Glomerular endothelial cell (primary cell): Measurements from ENCODE around the gene ASPSCR1. TPM values are rescaled to one million over a fixed set of nuclear protein-coding genes. Genes with fewer than 3 reads are reported as not detected.
"Not testable (repeated sequence)": the region's sequence is repeated elsewhere in the genome, so short reads cannot be mapped to it uniquely, and the experiment has no call there.

Source experiments
- DNase-seq: peaks from one replicate; pipeline ENCODE4 v3.0.0-alpha.2; 2011; ENCODE audit warnings: low read depth, low spot score; ENCODE audit errors: extremely low read depth
- total RNA-seq: library from RNA; depleted of rRNA; stranded (reverse); fragments of >200 nt; gene quantifications from 2 replicates; pipeline ENCODE4 v1.2.3, GENCODE V29; 2015

Gene ASPSCR1
- total RNA-seq, 1 donor from 2014 or later = 25.1 TPM

- no peak for DNase-seq
Observed at GRCh38 chr17:81978524-81979298, 1.3 kb downstream of the ASPSCR1 start.

- DNase-seq = no peak
Observed at GRCh38 chr17:81980122-81980521, 2.7 kb downstream of the ASPSCR1 start.

GRCh38 chr17:81980707-81981343 lies 3.4 kb downstream of the ASPSCR1 start:
- DNase-seq = no peak

- DNase-seq = not testable (repeated sequence)
Observed at GRCh38 chr17:81981511-81981910, 4.1 kb downstream of the ASPSCR1 start.

- DNase-seq = no peak
Observed at GRCh38 chr17:81983011-81983638, 5.7 kb downstream of the ASPSCR1 start.

GRCh38 chr17:81983639-81984373 lies 6.4 kb downstream of the ASPSCR1 start:
- DNase-seq = no peak

- no peak for DNase-seq
Observed at GRCh38 chr17:81984773-81985410, 7.5 kb downstream of the ASPSCR1 start.

- DNase-seq = no peak
Observed at GRCh38 chr17:81986606-81987005, 9.2 kb downstream of the ASPSCR1 start.

GRCh38 chr17:81987161-81987770 lies 9.8 kb downstream of the ASPSCR1 start:
- no peak for DNase-seq

GRCh38 chr17:81990836-81991683 lies 13.6 kb downstream of the ASPSCR1 start:
- no peak for DNase-seq

- no peak for DNase-seq
Observed at GRCh38 chr17:81991684-81992305, 14.4 kb downstream of the ASPSCR1 start.

GRCh38 chr17:81992306-81993102 lies 15.1 kb downstream of the ASPSCR1 start:
- DNase-seq = no peak

GRCh38 chr17:81993729-81994592 lies 16.5 kb downstream of the ASPSCR1 start:
- DNase-seq = no peak

- DNase-seq = no peak
Observed at GRCh38 chr17:81994593-81995462, 17.4 kb downstream of the ASPSCR1 start.

- DNase-seq = no peak
Observed at GRCh38 chr17:81995463-81996231, 18.2 kb downstream of the ASPSCR1 start.
